HL-60 (cell line): ENCODE data around the gene VWA7.

Source experiments
- DNase-seq, 2 experiments: peaks; one replicate each; pipeline ENCODE4 v3.0.0-alpha.2; 2010 to 2020; ENCODE audit warnings: low read depth in 1 of 2, low spot score in 1 of 2
- H3K27ac ChIP-seq: fragments of 250-450 bp; sonication (Bioruptor Pico); replicated peaks from 2 replicates; pipeline ENCODE4 v1.5.1; 2020; ENCODE audit warnings: mild to moderate bottlenecking, moderate library complexity
- H3K27me3 ChIP-seq: fragments of 250-450 bp; sonication (Bioruptor Pico); 2 replicates; pipeline ENCODE4 v1.5.1; 2021; ENCODE audit warnings: mild to moderate bottlenecking, moderate library complexity; ENCODE audit not compliant: insufficient read depth, poor library complexity, severe bottlenecking
- H3K4me3 ChIP-seq: replicated peaks from 2 replicates; pipeline ENCODE4 v1.5.1; 2011; ENCODE audit warnings: mild to moderate bottlenecking, control low read depth, low read length; ENCODE audit not compliant: insufficient read depth
- CTCF ChIP-seq: IDR thresholded peaks from one replicate; pipeline ENCODE4 v1.5.1; 2011; ENCODE audit warnings: low read length, control low read depth, inconsistent platforms; ENCODE audit not compliant: insufficient read depth
- GABPA ChIP-seq: IDR thresholded peaks from 2 replicates; pipeline ENCODE4 v1.6.1; 2012; ENCODE audit warnings: low read depth
- POLR2AphosphoS5 ChIP-seq: IDR thresholded peaks from 2 replicates; pipeline ENCODE4 v1.6.1; 2012; ENCODE audit warnings: low read depth
- REST ChIP-seq: IDR thresholded peaks from 2 replicates; pipeline ENCODE4 v1.6.1; 2012; ENCODE audit warnings: low read depth; ENCODE audit not compliant: insufficient replicate concordance
- SPI1 ChIP-seq: IDR thresholded peaks from 2 replicates; pipeline ENCODE4 v1.6.1; 2012; ENCODE audit warnings: low read depth, mild to moderate bottlenecking, borderline replicate concordance

The VWA7 gene

GRCh38 chr6:31727034-31727716 is 50.0 kb downstream of the VWA7 start:
- no peaks in the 10 kb centered on the region for H3K27me3 ChIP-seq
- H3K27ac ChIP-seq = peak overlapping the region; percentile 66
- no peak overlapping the region for H3K4me3 ChIP-seq
- peak in 1 of 2 experiments; percentile 82 for DNase-seq
- TF ChIP-seq POLR2AphosphoS5 (peak; percentile 81), GABPA (no peak), SPI1 (peak; percentile 100; the same call in 1 of the 2 replicates), REST (no peak), CTCF (no peak)

- H3K27ac ChIP-seq = no peak overlapping the region
- DNase-seq = peak in 1 of 2 experiments; percentile 21
- no peaks in the 10 kb centered on the region for H3K27me3 ChIP-seq
- TF ChIP-seq GABPA = no peak
- TF ChIP-seq CTCF = no peak
- no peak for TF ChIP-seq REST
- TF ChIP-seq SPI1 = no peak
- no peak for TF ChIP-seq POLR2AphosphoS5
- no peak overlapping the region for H3K4me3 ChIP-seq
Observed at GRCh38 chr6:31725502-31726350, 51.4 kb downstream of the VWA7 start.

GRCh38 chr6:31723980-31724691 is 53.0 kb downstream of the VWA7 start:
- Histone ChIP-seq H3K4me3 (no peak overlapping the region), H3K27ac (no peak overlapping the region), H3K27me3 (no peaks in the 10 kb centered on the region)
- TF ChIP-seq REST (no peak), CTCF (no peak)
- DNase-seq = no peak
